ENCODE measurements around the gene CHRDL1. TPM values are rescaled to one million over a fixed set of nuclear protein-coding genes. Genes with fewer than 3 reads are reported as not detected.

Gene CHRDL1
- total and polyA plus RNA-seq, 2 of the 13 experiments (the other 11 are each of a cell fraction or from before 2014, with no cell fraction given), result not detected

DNA sequence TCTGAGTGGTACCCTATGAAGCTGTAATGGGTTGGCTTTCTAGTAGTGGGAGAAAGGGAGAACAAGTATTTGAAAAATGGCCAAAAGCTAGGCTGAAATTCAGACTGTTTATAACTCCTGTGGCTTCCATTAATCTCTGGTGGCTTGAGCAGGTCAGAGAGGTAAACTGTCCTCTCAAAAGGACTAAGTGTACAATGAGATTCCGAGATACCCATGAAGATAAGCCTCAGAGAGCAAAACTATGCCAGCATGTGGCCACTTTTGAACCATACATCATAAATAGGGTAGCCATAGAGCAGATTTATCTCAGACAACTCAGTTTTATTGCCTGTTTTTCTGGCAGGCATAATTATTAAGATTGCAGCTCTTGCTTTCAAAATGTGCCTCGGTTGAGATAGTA, 89.2 kb downstream of the CHRDL1 start (continued):
- TF ChIP-seq ZNF441 (CRISPR knock-in tag; IDR thresholded peaks at IDR 0.05; ENCODE audit: borderline replicate concordance) (no peak), REPIN1 (CRISPR knock-in tag; IDR thresholded peaks at IDR 0.05; ENCODE audit: borderline replicate concordance, low read depth) (no peak), TCF12 (IDR thresholded peaks at IDR 0.05) (no peak), TCF12 (CRISPR knock-in tag; IDR thresholded peaks at IDR 0.05) (no peak)

DNA sequence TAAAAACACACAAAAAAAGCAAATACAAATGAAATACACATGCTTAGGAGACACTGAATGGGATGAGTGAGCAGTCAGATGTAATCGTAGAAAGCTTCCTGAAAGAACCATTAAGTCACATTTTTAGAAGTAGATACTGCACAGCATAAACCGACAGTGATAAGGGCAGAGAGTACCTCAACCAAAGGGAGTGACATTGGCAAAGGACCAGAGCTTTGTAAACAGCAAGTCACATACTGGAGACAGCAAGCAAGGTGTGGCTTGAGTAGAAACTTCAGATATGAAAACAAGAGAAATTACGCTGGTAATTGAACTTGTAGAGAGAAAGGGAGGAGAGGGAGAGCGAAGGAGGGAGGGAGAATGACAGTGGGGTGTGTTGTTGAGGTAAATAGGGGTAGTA, 92.0 kb downstream of the CHRDL1 start:
- Histone ChIP-seq H4K20me1 (ENCODE audit: insufficient read depth, low read length) (no peaks in the 10 kb centered on the region), H3K4me3 (replicated peaks in 1 of 3; ENCODE audit: insufficient read depth in 1 of 3, low read depth in 2 of 3, low read length in 3 of 3) (no peak overlapping the region), H3K36me3 (replicated peaks in 1 of 2; ENCODE audit: control insufficient read depth in 1 of 2, insufficient read depth in 2 of 2, low read length in 2 of 2) (no peaks in the 10 kb centered on the region), H2AFZ (ENCODE audit: low read length) (no peak overlapping the region), H3K4me1 (ENCODE audit: insufficient read depth, low read length) (no peaks in the 10 kb centered on the region), H3K4me2 (ENCODE audit: low read depth, low read length) (no peak overlapping the region), H3K79me2 (ENCODE audit: insufficient read depth, low read length) (no peaks in the 10 kb centered on the region), H3K27ac (ENCODE audit: extremely low read length, insufficient read depth, low read length) (no peak overlapping the region), H3K27me3 (ENCODE audit: control insufficient read depth in 1 of 2, insufficient read depth in 2 of 2, low read length in 2 of 2) (no peaks in the 10 kb centered on the region), H3K9me3 (ENCODE audit: low read length) (no peaks in the 10 kb centered on the region), H3K9ac (ENCODE audit: insufficient read depth, low read depth, low read length) (no peak overlapping the region)
- 2% methylated on average over 4 of the region's 4 CpGs for WGBS (ENCODE audit: low lambda C conversion rate)
- FAIRE-seq (no peak), ATAC-seq (no peak), DNase-seq (ENCODE audit: low spot score) (no peak)
- in situ Hi-C loops (cut with HindIII; ENCODE audit: extremely low pct_ligation_motif_present, low pct_unique_long_range_greater_than_20kb), result no loop called here
- intact Hi-C loops (cut with micrococcal nuclease; ENCODE audit: unreplicated experiment), result no loop called here
- BruUV-seq (replicated peaks), result no TSS peak
- CTCF ChIA-PET (ENCODE audit: low intra/inter-chr PET ratio, low total read pairs), result no interaction called here
- POLR2A ChIA-PET, result no interaction called here
- TF ChIP-seq ERF (CRISPR knock-in tag; IDR thresholded peaks at IDR 0.05) (no peak), SALL1 (CRISPR knock-in tag; IDR thresholded peaks at IDR 0.05) (no peak), CCDC6 (CRISPR knock-in tag; IDR thresholded peaks at IDR 0.05) (no peak), CC2D1A (CRISPR knock-in tag; IDR thresholded peaks at IDR 0.05) (no peak), ARNT2 (CRISPR knock-in tag; IDR thresholded peaks at IDR 0.05; ENCODE audit: low read depth) (no peak), PAX8 (CRISPR knock-in tag; IDR thresholded peaks at IDR 0.05; ENCODE audit: borderline replicate concordance) (no peak), ZNF451 (CRISPR knock-in tag; IDR thresholded peaks at IDR 0.05) (no peak), RBFOX2 (IDR thresholded peaks at IDR 0.05; ENCODE audit: low read depth, low read length) (no peak), KMT2A (CRISPR knock-in tag; IDR thresholded peaks at IDR 0.05) (no peak), GPN1 (CRISPR knock-in tag; IDR thresholded peaks at IDR 0.05; ENCODE audit: borderline replicate concordance) (no peak), SRY (CRISPR knock-in tag; IDR thresholded peaks at IDR 0.05) (no peak), ZNF816 (CRISPR knock-in tag; IDR thresholded peaks at IDR 0.05; ENCODE audit: borderline replicate concordance) (no peak), GATA4 (IDR thresholded peaks at IDR 0.05; ENCODE audit: borderline replicate concordance, low read depth) (no peak)
- TF ChIP-seq, protein P1, sequence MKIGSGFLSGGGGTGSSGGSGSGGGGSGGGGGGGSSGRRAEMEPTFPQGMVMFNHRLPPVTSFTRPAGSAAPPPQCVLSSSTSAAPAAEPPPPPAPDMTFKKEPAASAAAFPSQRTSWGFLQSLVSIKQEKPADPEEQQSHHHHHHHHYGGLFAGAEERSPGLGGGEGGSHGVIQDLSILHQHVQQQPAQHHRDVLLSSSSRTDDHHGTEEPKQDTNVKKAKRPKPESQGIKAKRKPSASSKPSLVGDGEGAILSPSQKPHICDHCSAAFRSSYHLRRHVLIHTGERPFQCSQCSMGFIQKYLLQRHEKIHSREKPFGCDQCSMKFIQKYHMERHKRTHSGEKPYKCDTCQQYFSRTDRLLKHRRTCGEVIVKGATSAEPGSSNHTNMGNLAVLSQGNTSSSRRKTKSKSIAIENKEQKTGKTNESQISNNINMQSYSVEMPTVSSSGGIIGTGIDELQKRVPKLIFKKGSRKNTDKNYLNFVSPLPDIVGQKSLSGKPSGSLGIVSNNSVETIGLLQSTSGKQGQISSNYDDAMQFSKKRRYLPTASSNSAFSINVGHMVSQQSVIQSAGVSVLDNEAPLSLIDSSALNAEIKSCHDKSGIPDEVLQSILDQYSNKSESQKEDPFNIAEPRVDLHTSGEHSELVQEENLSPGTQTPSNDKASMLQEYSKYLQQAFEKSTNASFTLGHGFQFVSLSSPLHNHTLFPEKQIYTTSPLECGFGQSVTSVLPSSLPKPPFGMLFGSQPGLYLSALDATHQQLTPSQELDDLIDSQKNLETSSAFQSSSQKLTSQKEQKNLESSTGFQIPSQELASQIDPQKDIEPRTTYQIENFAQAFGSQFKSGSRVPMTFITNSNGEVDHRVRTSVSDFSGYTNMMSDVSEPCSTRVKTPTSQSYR (CRISPR knock-in tag; IDR thresholded peaks at IDR 0.05; ENCODE audit: borderline replicate concordance), result no peak
- TF ChIP-seq, protein P2, sequence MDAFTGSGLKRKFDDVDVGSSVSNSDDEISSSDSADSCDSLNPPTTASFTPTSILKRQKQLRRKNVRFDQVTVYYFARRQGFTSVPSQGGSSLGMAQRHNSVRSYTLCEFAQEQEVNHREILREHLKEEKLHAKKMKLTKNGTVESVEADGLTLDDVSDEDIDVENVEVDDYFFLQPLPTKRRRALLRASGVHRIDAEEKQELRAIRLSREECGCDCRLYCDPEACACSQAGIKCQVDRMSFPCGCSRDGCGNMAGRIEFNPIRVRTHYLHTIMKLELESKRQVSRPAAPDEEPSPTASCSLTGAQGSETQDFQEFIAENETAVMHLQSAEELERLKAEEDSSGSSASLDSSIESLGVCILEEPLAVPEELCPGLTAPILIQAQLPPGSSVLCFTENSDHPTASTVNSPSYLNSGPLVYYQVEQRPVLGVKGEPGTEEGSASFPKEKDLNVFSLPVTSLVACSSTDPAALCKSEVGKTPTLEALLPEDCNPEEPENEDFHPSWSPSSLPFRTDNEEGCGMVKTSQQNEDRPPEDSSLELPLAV (CRISPR knock-in tag; conservative IDR thresholded peaks at IDR 0.05; ENCODE audit: low read depth), result no peak
- TF ChIP-seq, protein P3, sequence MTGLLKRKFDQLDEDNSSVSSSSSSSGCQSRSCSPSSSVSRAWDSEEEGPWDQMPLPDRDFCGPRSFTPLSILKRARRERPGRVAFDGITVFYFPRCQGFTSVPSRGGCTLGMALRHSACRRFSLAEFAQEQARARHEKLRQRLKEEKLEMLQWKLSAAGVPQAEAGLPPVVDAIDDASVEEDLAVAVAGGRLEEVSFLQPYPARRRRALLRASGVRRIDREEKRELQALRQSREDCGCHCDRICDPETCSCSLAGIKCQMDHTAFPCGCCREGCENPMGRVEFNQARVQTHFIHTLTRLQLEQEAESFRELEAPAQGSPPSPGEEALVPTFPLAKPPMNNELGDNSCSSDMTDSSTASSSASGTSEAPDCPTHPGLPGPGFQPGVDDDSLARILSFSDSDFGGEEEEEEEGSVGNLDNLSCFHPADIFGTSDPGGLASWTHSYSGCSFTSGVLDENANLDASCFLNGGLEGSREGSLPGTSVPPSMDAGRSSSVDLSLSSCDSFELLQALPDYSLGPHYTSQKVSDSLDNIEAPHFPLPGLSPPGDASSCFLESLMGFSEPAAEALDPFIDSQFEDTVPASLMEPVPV (CRISPR knock-in tag; IDR thresholded peaks at IDR 0.05), result no peak
